Measurements from ENCODE around the gene SNAPIN.

- TF ChIP-seq CTCF (IDR thresholded peaks at IDR 0.05): no peak
- no peak for TF ChIP-seq POLR2A (IDR thresholded peaks at IDR 0.05)
- TF ChIP-seq EP300 (IDR thresholded peaks at IDR 0.05): no peak
These were observed 14.7 kb upstream of the SNAPIN start for GRCh38 chr1:153643816-153644215.

Measured in ovary (tissue), 3 donors.